CD4-positive, alpha-beta T cell treated with Interleukin-15 for 1 hour (primary cell): Measurements from ENCODE around the gene CHRNA9.
"Not testable (repeated sequence)": the region's sequence is repeated elsewhere in the genome, so short reads cannot be mapped to it uniquely, and the experiment has no call there.

Source experiments
- DNase-seq: peaks from one replicate; pipeline ENCODE4 v3.0.0-alpha.2; 2020

CHRNA9 gene

GRCh38 chr4:40392241-40392640, 57.1 kb downstream of the CHRNA9 start:
- DNase-seq, result not testable (repeated sequence)

- DNase-seq, result no peak
Measured at GRCh38 chr4:40394236-40394635, 59.1 kb downstream of the CHRNA9 start.

GRCh38 chr4:40395166-40395900, 60.2 kb downstream of the CHRNA9 start:
- no peak for DNase-seq

GRCh38 chr4:40395908-40396793, 61.0 kb downstream of the CHRNA9 start:
- DNase-seq, result no peak

GRCh38 chr4:40399578-40399977, 64.4 kb downstream of the CHRNA9 start:
- DNase-seq, result no peak

GRCh38 chr4:40401096-40401495, 66.0 kb downstream of the CHRNA9 start:
- no peak for DNase-seq

GRCh38 chr4:40401631-40402030, 66.5 kb downstream of the CHRNA9 start:
- no peak for DNase-seq

- no peak for DNase-seq
Measured at GRCh38 chr4:40402556-40402955, 67.4 kb downstream of the CHRNA9 start.

GRCh38 chr4:40403081-40403480, 67.9 kb downstream of the CHRNA9 start:
- no peak for DNase-seq
